Measurements from ENCODE around the gene ABHD17C.

The ABHD17C gene

GRCh38 chr15:80769153-80769828 lies 74.2 kb downstream of the ABHD17C start:
- no peak for DNase-seq

- no peak for DNase-seq
Observed at GRCh38 chr15:80769829-80770705, 75.0 kb downstream of the ABHD17C start.

- no peak for DNase-seq
Observed at GRCh38 chr15:80773122-80773551, 78.0 kb downstream of the ABHD17C start.

GRCh38 chr15:80773792-80774352 lies 78.8 kb downstream of the ABHD17C start:
- no peak for DNase-seq

GRCh38 chr15:80774486-80774885 lies 79.4 kb downstream of the ABHD17C start:
- DNase-seq: no peak

- no peak for DNase-seq
Observed at GRCh38 chr15:80775338-80775737, 80.2 kb downstream of the ABHD17C start.

GRCh38 chr15:80776420-80777045 lies 81.4 kb downstream of the ABHD17C start:
- DNase-seq: peak; percentile 65

- no peak for DNase-seq
Observed at GRCh38 chr15:80777137-80777536, 82.0 kb downstream of the ABHD17C start.

GRCh38 chr15:80777826-80778620 lies 82.9 kb downstream of the ABHD17C start:
- no peak for DNase-seq

- no peak for DNase-seq
Observed at GRCh38 chr15:80778621-80778963, 83.5 kb downstream of the ABHD17C start.

GRCh38 chr15:80778964-80779657 lies 84.0 kb downstream of the ABHD17C start, which contains the start of gene CEMIP:
TSS of gene CEMIP (plus strand) at chr15:80779370. CDS start at chr15:80873880, 94,510 bp downstream.
- DNase-seq: peak; percentile 23

GRCh38 chr15:80779658-80780415 lies 84.7 kb downstream of the ABHD17C start:
- DNase-seq: no peak

- DNase-seq: no peak
Observed at GRCh38 chr15:80780416-80781221, 85.5 kb downstream of the ABHD17C start.

- no peak for DNase-seq
Observed at GRCh38 chr15:80783260-80783659, 88.2 kb downstream of the ABHD17C start.

GRCh38 chr15:80785335-80785734 lies 90.2 kb downstream of the ABHD17C start:
- no peak for DNase-seq

- DNase-seq: no peak
Observed at GRCh38 chr15:80785811-80786354, 90.8 kb downstream of the ABHD17C start.

- no peak for DNase-seq
Observed at GRCh38 chr15:80787316-80787715, 92.2 kb downstream of the ABHD17C start.

- no peak for DNase-seq
Observed at GRCh38 chr15:80788536-80788935, 93.4 kb downstream of the ABHD17C start.

- DNase-seq: no peak
Observed at GRCh38 chr15:80789296-80789695, 94.2 kb downstream of the ABHD17C start.

GRCh38 chr15:80789796-80790195 lies 94.7 kb downstream of the ABHD17C start:
- DNase-seq: no peak
